PC-3 (cell line): Measurements from ENCODE around the gene C9. TPM values are rescaled to one million over a fixed set of nuclear protein-coding genes. Genes with fewer than 3 reads are reported as not detected.
"Not testable (repeated sequence)": the region's sequence is repeated elsewhere in the genome, so short reads cannot be mapped to it uniquely, and the experiment has no call there.

Experiments used
- ATAC-seq: fragments of 200-7000 bp; cut with Tn5 transposase; 2 replicates; pipeline ENCODE4 v1.9.1; 2020; ENCODE audit warnings: mild to moderate bottlenecking, moderate library complexity
- BruUV-seq: library from RNA; stranded (reverse); fragments of 400-500 nt; replicated peaks from 2 replicates; lab custom pipeline; 2021; lab: Mats Ljungman, UMichigan
- CTCF ChIA-PET: fragments of 300-600 bp; sonication (Branson Sonifier 250); formaldehyde crosslinking; loops from one replicate; lab custom pipeline; 2022; ENCODE audit warnings: antibody characterized with exemption; lab: Charles Lee
- POLR2A ChIA-PET: fragments of 300-600 bp; sonication (Branson Sonifier 250); formaldehyde crosslinking; loops from one replicate; lab custom pipeline; 2022; ENCODE audit warnings: antibody characterized with exemption; ENCODE audit not compliant: unreplicated experiment; lab: Charles Lee
- DNase-seq: peaks from one replicate; pipeline ENCODE4 v3.0.0-alpha.2; 2015
- H2AFZ ChIP-seq: fragments of 300-600 bp; sonication (generic); 2 replicates; pipeline ENCODE4 v1.6.0; 2016; ENCODE audit warnings: antibody characterized with exemption, low read length
- H3F3A ChIP-seq: fragments of 300-600 bp; sonication (generic); one replicate; pipeline ENCODE4 v1.6.0; 2017; ENCODE audit warnings: antibody characterized with exemption, low read length, control low read depth, mild to moderate bottlenecking; ENCODE audit not compliant: unreplicated experiment
- H3K27ac ChIP-seq: fragments of 300-600 bp; sonication (generic); 2 replicates; pipeline ENCODE4 v1.5.1; 2016; ENCODE audit warnings: mild to moderate bottlenecking, low read length
- H3K27me3 ChIP-seq: fragments of 300-600 bp; sonication (generic); 2 replicates; pipeline ENCODE4 v1.6.1; 2016; ENCODE audit warnings: low read length, mixed read lengths
- H3K36me3 ChIP-seq: fragments of 300-600 bp; sonication (generic); 2 replicates; pipeline ENCODE4 v1.6.1; 2016; ENCODE audit warnings: low read depth, mixed run types, low read length, mixed read lengths
- H3K4me1 ChIP-seq: fragments of 300-600 bp; sonication (generic); 2 replicates; pipeline ENCODE4 v1.5.1; 2016; ENCODE audit warnings: low read length; ENCODE audit not compliant: insufficient read depth
- H3K4me2 ChIP-seq: fragments of 300-600 bp; sonication (generic); 2 replicates; pipeline ENCODE4 v1.6.0; 2016; ENCODE audit warnings: low read length
- H3K4me3 ChIP-seq: fragments of 300-600 bp; sonication (generic); 2 replicates; pipeline ENCODE4 v1.5.1; 2016; ENCODE audit warnings: mild to moderate bottlenecking, low read length, mixed read lengths
- H3K79me2 ChIP-seq: fragments of 300-600 bp; sonication (generic); 2 replicates; pipeline ENCODE4 v1.6.1; 2017; ENCODE audit warnings: low read length, mixed read lengths
- H3K9ac ChIP-seq: fragments of 300-600 bp; sonication (generic); 2 replicates; pipeline ENCODE4 v1.6.0; 2016; ENCODE audit warnings: mild to moderate bottlenecking, low read length
- H3K9me2 ChIP-seq: fragments of 300-600 bp; sonication (generic); replicated peaks from 2 replicates; pipeline ENCODE4 v1.6.1; 2016; ENCODE audit warnings: mixed run types, low read length, mixed read lengths
- H3K9me3 ChIP-seq: fragments of 300-600 bp; sonication (generic); 2 replicates; pipeline ENCODE4 v1.6.1; 2016; ENCODE audit warnings: low read length, mixed read lengths
- H4K20me1 ChIP-seq: fragments of 300-600 bp; sonication (generic); 2 replicates; pipeline ENCODE4 v1.6.1; 2016; ENCODE audit warnings: low read length, mixed read lengths
- CTCF ChIP-seq: fragments of 300-600 bp; sonication (generic); conservative IDR thresholded peaks from 2 replicates; pipeline ENCODE4 v1.5.1; 2017; ENCODE audit warnings: antibody characterized with exemption, low read depth, mild to moderate bottlenecking, low read length
- EZH2 ChIP-seq: fragments of 300-600 bp; sonication (generic); IDR thresholded peaks from one replicate; pipeline ENCODE4 v1.6.1; 2017; ENCODE audit warnings: antibody characterized with exemption, mild to moderate bottlenecking, low read length; ENCODE audit not compliant: unreplicated experiment
- EZH2phosphoT487 ChIP-seq: fragments of 300-600 bp; sonication (generic); IDR thresholded peaks from 2 replicates; pipeline ENCODE4 v1.6.1; 2018; ENCODE audit warnings: mild to moderate bottlenecking, antibody characterized with exemption, low read length, borderline replicate concordance
- intact Hi-C: fragments of 100-400 bp; cut with micrococcal nuclease; formaldehyde crosslinking; loops from 2 replicates; pipeline ENCODE4 v1.9.0; 2023
- total RNA-seq: library from RNA; depleted of rRNA; stranded (reverse); fragments of >200 nt; gene quantifications from 2 replicates; pipeline ENCODE4 v1.2.3, GENCODE V29; 2014

C9 gene
- total RNA-seq, 1 experiment from 2014 or later: not detected

DNA sequence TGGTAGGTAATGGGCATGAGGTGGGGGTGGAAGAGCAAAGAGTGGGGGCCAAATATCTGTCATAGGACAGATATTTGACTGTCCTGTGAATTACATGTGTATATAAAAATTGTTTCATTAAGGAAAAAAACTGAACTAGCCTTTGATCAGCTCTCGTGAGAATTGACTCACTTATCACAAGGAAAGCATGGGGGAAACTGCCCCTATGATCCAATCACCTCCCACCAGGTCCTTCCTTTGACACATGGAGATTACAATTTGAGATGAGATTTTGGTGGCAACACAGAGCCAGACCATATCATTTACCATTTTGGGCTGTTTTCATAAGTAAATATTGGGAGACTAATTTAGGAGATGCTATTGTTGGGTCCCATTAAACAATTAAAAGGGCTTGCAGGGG lies 81.7 kb downstream of the C9 start:
- CTCF ChIA-PET: interaction anchor here (2.6 kb wide), 1 partner anchor 64 kb away, joined by 21 read pairs; the partner anchor contains the start of gene FYB1
- no peaks in the 10 kb centered on the region for H3F3A ChIP-seq
- peaks cover 7% of the 10 kb centered on the region for H3K4me1 ChIP-seq
- no peak overlapping the region for H2AFZ ChIP-seq
- H3K27me3 ChIP-seq: no peaks in the 10 kb centered on the region
- BruUV-seq: no TSS peak
- H3K36me3 ChIP-seq: no peaks in the 10 kb centered on the region
- H3K79me2 ChIP-seq: no peaks in the 10 kb centered on the region
- H3K27ac ChIP-seq: no peak overlapping the region
- no peak for TF ChIP-seq CTCF
- no peak for TF ChIP-seq EZH2
- no peak for TF ChIP-seq EZH2phosphoT487
- no peaks in the 10 kb centered on the region for H3K9me3 ChIP-seq
- H4K20me1 ChIP-seq: no peaks in the 10 kb centered on the region
- POLR2A ChIA-PET: no interaction called here
- intact Hi-C loops: loop anchor here (2.0 kb wide), 3 partner anchors 206 to 288 kb away; no protein-coding TSS in a partner anchor
- DNase-seq (no peak), ATAC-seq (no peak)
- no peak overlapping the region for H3K4me2 ChIP-seq
- H3K9me2 ChIP-seq: no peaks in the 10 kb centered on the region
- no peak overlapping the region for H3K9ac ChIP-seq
- H3K4me3 ChIP-seq: no peak overlapping the region

DNA sequence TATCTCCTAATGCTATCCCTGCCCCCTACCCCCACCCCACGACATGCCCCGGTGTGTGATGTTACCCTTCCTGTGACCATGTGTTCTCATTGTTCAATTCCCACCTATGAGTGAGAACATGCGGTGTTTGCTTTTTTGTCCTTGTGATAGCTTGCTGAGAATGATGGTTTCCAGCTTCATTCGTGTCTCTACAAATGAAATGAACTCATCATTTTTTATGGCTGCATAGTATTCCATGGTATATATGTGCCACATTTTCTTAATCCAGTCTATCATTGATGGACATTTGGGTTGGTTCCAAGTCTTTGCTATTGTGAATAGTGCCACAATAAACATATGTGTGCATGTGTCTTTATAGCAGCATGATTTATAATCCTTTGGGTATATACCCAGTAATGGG lies 88.4 kb downstream of the C9 start:
- H3K9me3 ChIP-seq, H3K36me3 ChIP-seq, H3K27me3 ChIP-seq, H3K4me2 ChIP-seq, DNase-seq, H3K27ac ChIP-seq, H3K9me2 ChIP-seq, H3K79me2 ChIP-seq, H3K9ac ChIP-seq, H3K4me3 ChIP-seq, BruUV-seq, POLR2A ChIA-PET, H2AFZ ChIP-seq, CTCF ChIA-PET, H3F3A ChIP-seq, H3K4me1 ChIP-seq, ATAC-seq, intact Hi-C loops, H4K20me1 ChIP-seq: not testable (repeated sequence)

- H3K9ac ChIP-seq: no peak overlapping the region
- no peaks in the 10 kb centered on the region for H4K20me1 ChIP-seq
- no peaks in the 10 kb centered on the region for H3K9me3 ChIP-seq
- TF ChIP-seq EZH2 (no peak), EZH2phosphoT487 (no peak), CTCF (no peak)
- H3K27ac ChIP-seq: no peak overlapping the region
- no peaks in the 10 kb centered on the region for H3K4me1 ChIP-seq
- BruUV-seq: no TSS peak
- intact Hi-C loops: no loop called here
- no peaks in the 10 kb centered on the region for H3K79me2 ChIP-seq
- no peak for ATAC-seq
- ChIA-PET CTCF (no interaction called here), POLR2A (no interaction called here)
- H2AFZ ChIP-seq: no peak overlapping the region
- no peaks in the 10 kb centered on the region for H3K9me2 ChIP-seq
- H3K4me2 ChIP-seq: no peak overlapping the region
- H3F3A ChIP-seq: no peaks in the 10 kb centered on the region
- no peak overlapping the region for H3K4me3 ChIP-seq
- DNase-seq: no peak
- no peaks in the 10 kb centered on the region for H3K36me3 ChIP-seq
- no peaks in the 10 kb centered on the region for H3K27me3 ChIP-seq
Observed at GRCh38 chr5:39274398-39275085, 89.8 kb downstream of the C9 start.
